D341Med (cell line): ENCODE data around the gene JAGN1.
"Not testable (repeated sequence)": the region's sequence is repeated elsewhere in the genome, so short reads cannot be mapped to it uniquely, and the experiment has no call there.

ENCODE experiments used
- DNase-seq: peaks from one replicate; pipeline ENCODE4 v3.0.0; 2012; ENCODE audit warnings: low spot score

The JAGN1 gene

GRCh38 chr3:9898467-9899241 is 8.2 kb downstream of the JAGN1 start:
- no peak for DNase-seq

- no peak for DNase-seq
These were observed 8.9 kb downstream of the JAGN1 start for GRCh38 chr3:9899289-9899791.

GRCh38 chr3:9900965-9901415 is 10.6 kb downstream of the JAGN1 start:
- DNase-seq = not testable (repeated sequence)

GRCh38 chr3:9901967-9902366 is 11.6 kb downstream of the JAGN1 start:
- DNase-seq = no peak

GRCh38 chr3:9902372-9903237 is 12.2 kb downstream of the JAGN1 start, which contains the start of gene IL17RE:
Gene IL17RE, plus strand, starts transcription at chr3:9902848. Its CDS starts 85 bp downstream, at chr3:9902933.
- DNase-seq = no peak

- no peak for DNase-seq
These were observed 12.8 kb downstream of the JAGN1 start for GRCh38 chr3:9903238-9903624.

GRCh38 chr3:9903904-9904303 is 13.5 kb downstream of the JAGN1 start:
- DNase-seq = no peak

GRCh38 chr3:9906480-9906879 is 16.1 kb downstream of the JAGN1 start:
- DNase-seq = no peak

GRCh38 chr3:9908286-9908685 is 17.9 kb downstream of the JAGN1 start:
- no peak for DNase-seq

GRCh38 chr3:9909221-9910013 is 19.0 kb downstream of the JAGN1 start:
- DNase-seq = no peak

GRCh38 chr3:9911863-9912262 is 21.5 kb downstream of the JAGN1 start:
- no peak for DNase-seq

GRCh38 chr3:9912294-9912935 is 22.0 kb downstream of the JAGN1 start:
- DNase-seq = no peak

- DNase-seq = no peak
These were observed 23.2 kb downstream of the JAGN1 start for GRCh38 chr3:9913601-9914000.

- DNase-seq = no peak
These were observed 23.6 kb downstream of the JAGN1 start for GRCh38 chr3:9914011-9914410.

GRCh38 chr3:9914559-9915253 is 24.3 kb downstream of the JAGN1 start:
- DNase-seq = no peak

- DNase-seq = peak; percentile 70
These were observed 25.1 kb downstream of the JAGN1 start for GRCh38 chr3:9915254-9916141.

- DNase-seq = no peak
These were observed 25.9 kb downstream of the JAGN1 start for GRCh38 chr3:9916346-9916733.

GRCh38 chr3:9916734-9917680 is 26.6 kb downstream of the JAGN1 start, which contains the start of gene IL17RC:
Gene IL17RC, plus strand, starts transcription at chr3:9917098. Its CDS starts 218 bp downstream, at chr3:9917316.
- DNase-seq = peak; percentile 56

- DNase-seq = no peak
These were observed 27.4 kb downstream of the JAGN1 start for GRCh38 chr3:9917820-9918219.
